22Rv1 (cell line): Measurements from ENCODE around the gene PDE10A.

Experiments used
- ZFX ChIP-seq: fragments of 450-650 bp; IDR thresholded peaks from 2 replicates; pipeline ENCODE4 v1.6.1; 2017; ENCODE audit warnings: antibody characterized with exemption, borderline replicate concordance
- TF ChIP-seq, protein P1 (sequence below): fragments of 450-650 bp; IDR thresholded peaks from 2 replicates; pipeline ENCODE4 v1.5.1; 2017; ENCODE audit warnings: mild to moderate bottlenecking

DNA sequence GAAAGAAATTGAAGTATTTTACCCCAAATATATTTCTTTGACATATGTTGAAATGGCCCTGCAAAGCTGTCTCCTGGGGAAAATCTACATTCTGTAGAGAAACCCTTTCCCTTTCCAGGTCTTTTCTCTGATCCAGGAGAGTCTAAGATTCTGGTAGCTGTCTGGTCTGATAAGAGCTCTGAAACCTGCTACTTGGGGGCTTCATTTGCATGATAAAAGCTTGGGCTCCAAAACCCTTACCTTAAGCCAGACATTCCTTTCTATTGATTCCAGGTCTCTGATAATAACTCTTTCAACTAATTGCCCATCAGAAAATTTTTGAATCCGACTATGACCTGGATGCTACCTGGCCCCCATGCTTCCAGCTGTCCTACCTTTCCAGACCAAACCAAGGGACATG is 184.5 kb downstream of the PDE10A start:
- TF ChIP-seq, protein P1, sequence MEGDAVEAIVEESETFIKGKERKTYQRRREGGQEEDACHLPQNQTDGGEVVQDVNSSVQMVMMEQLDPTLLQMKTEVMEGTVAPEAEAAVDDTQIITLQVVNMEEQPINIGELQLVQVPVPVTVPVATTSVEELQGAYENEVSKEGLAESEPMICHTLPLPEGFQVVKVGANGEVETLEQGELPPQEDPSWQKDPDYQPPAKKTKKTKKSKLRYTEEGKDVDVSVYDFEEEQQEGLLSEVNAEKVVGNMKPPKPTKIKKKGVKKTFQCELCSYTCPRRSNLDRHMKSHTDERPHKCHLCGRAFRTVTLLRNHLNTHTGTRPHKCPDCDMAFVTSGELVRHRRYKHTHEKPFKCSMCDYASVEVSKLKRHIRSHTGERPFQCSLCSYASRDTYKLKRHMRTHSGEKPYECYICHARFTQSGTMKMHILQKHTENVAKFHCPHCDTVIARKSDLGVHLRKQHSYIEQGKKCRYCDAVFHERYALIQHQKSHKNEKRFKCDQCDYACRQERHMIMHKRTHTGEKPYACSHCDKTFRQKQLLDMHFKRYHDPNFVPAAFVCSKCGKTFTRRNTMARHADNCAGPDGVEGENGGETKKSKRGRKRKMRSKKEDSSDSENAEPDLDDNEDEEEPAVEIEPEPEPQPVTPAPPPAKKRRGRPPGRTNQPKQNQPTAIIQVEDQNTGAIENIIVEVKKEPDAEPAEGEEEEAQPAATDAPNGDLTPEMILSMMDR = no peak
- no peak for TF ChIP-seq ZFX
